ENCODE measurements around the gene PICALM. TPM values are rescaled to one million over a fixed set of nuclear protein-coding genes. Genes with fewer than 3 reads are reported as not detected.

PICALM gene
- total and polyA plus RNA-seq, 2 donors (not counting 3 experiments of a cell fraction or from before 2014, with no cell fraction given), result 181 to 202 TPM

DNA sequence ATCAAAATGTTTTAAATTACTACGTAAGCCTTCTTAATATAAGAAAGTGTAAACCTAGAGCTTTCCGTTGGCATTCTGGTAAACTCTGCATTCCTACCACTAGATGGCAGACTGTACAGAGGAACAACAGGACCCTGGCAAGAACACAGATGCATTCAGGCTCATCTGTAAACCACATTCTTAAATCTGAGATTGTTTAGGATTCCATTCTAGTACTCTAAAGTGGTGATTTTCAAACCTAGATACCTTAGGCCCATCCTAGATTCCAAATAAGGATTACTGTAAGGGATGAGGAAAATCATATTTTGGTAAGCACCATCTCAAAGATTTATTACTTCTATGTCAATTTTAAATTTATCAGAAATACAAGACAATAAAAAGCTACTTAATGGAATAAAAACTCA, 26.9 kb downstream of the PICALM start:
- BruUV-seq (replicated peaks), result no TSS peak
- TF ChIP-seq, protein P1, sequence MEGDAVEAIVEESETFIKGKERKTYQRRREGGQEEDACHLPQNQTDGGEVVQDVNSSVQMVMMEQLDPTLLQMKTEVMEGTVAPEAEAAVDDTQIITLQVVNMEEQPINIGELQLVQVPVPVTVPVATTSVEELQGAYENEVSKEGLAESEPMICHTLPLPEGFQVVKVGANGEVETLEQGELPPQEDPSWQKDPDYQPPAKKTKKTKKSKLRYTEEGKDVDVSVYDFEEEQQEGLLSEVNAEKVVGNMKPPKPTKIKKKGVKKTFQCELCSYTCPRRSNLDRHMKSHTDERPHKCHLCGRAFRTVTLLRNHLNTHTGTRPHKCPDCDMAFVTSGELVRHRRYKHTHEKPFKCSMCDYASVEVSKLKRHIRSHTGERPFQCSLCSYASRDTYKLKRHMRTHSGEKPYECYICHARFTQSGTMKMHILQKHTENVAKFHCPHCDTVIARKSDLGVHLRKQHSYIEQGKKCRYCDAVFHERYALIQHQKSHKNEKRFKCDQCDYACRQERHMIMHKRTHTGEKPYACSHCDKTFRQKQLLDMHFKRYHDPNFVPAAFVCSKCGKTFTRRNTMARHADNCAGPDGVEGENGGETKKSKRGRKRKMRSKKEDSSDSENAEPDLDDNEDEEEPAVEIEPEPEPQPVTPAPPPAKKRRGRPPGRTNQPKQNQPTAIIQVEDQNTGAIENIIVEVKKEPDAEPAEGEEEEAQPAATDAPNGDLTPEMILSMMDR (IDR thresholded peaks at IDR 0.05; ENCODE audit: extremely low read depth in 1 of 2, insufficient read depth in 1 of 2, low read depth in 1 of 2, low read length in 2 of 2), result peak; percentile 66
- no peak for TF ChIP-seq POLR2A (IDR thresholded peaks at IDR 0.05; ENCODE audit: low read depth, low read length)
- ChIA-PET CTCF (interaction anchor here (0.5 to 3.6 kb wide), 84 partner anchors 10 to 913 kb away, joined by 3 to 213 read pairs (median 4); partner anchors contain the start of genes CCDC83, EED, FZD4 and HIKESHI), POLR2A (interaction anchor here (1.0 kb wide), 1 partner anchor 174 kb away, joined by 3 read pairs; no protein-coding TSS in a partner anchor)
- H3K79me2 ChIP-seq (ENCODE audit: control insufficient read depth, insufficient read depth, low read length), result peaks cover 92% of the 10 kb centered on the region
- H3K4me2 ChIP-seq (ENCODE audit: insufficient read depth, low read length), result peak overlapping the region; percentile 63
- H3K27ac ChIP-seq (ENCODE audit: insufficient read depth, low read depth, low read length), result peak overlapping the region; percentile 55
- FAIRE-seq, result peak; percentile 92
- H3K9me1 ChIP-seq (replicated peaks; ENCODE audit: control insufficient read depth, extremely low read depth, insufficient read depth, low read length), result no peaks in the 10 kb centered on the region
- peaks cover 17% of the 10 kb centered on the region for H4K20me1 ChIP-seq (replicated peaks; ENCODE audit: control insufficient read depth, extremely low read depth, insufficient read depth, low read length)
- H3K4me1 ChIP-seq (ENCODE audit: control insufficient read depth, extremely low read depth, insufficient read depth, low read length), result peaks cover 20% of the 10 kb centered on the region
- intact Hi-C loops (cut with micrococcal nuclease) (loop anchor here (1.0 to 2.0 kb wide), 10 partner anchors 9 to 249 kb away; partner anchors contain the start of genes CCDC83 and PICALM), dilution Hi-C loops (cut with MboI; ENCODE audit: extremely low pct_ligation_motif_present, low sequenced_read_pairs) (loop anchor here (25.0 kb wide), 1 partner anchor 170 kb away; no protein-coding TSS in a partner anchor)
- DNase-seq (ENCODE audit: low read depth, low spot score), result peak; percentile 95
- H3K9me3 ChIP-seq (replicated peaks; ENCODE audit: control insufficient read depth, insufficient read depth, low read length), result no peaks in the 10 kb centered on the region
- no peak overlapping the region for H3K4me3 ChIP-seq (replicated peaks in 1 of 3; ENCODE audit: insufficient read depth in 1 of 3, low read depth in 1 of 3, low read length in 3 of 3)
- H3K36me3 ChIP-seq (ENCODE audit: control insufficient read depth in 2 of 2, extremely low read depth in 1 of 2, insufficient read depth in 2 of 2, low read length in 2 of 2), result no peaks in the 10 kb centered on the region
- H3K9ac ChIP-seq (replicated peaks; ENCODE audit: extremely low read depth, insufficient read depth, low read length), result peak overlapping the region; percentile 29
- no peaks in the 10 kb centered on the region for H3K27me3 ChIP-seq (ENCODE audit: control insufficient read depth in 2 of 2, insufficient read depth in 2 of 2, low read length in 2 of 2)
- H2AFZ ChIP-seq (ENCODE audit: low read depth, low read length), result no peak overlapping the region

DNA sequence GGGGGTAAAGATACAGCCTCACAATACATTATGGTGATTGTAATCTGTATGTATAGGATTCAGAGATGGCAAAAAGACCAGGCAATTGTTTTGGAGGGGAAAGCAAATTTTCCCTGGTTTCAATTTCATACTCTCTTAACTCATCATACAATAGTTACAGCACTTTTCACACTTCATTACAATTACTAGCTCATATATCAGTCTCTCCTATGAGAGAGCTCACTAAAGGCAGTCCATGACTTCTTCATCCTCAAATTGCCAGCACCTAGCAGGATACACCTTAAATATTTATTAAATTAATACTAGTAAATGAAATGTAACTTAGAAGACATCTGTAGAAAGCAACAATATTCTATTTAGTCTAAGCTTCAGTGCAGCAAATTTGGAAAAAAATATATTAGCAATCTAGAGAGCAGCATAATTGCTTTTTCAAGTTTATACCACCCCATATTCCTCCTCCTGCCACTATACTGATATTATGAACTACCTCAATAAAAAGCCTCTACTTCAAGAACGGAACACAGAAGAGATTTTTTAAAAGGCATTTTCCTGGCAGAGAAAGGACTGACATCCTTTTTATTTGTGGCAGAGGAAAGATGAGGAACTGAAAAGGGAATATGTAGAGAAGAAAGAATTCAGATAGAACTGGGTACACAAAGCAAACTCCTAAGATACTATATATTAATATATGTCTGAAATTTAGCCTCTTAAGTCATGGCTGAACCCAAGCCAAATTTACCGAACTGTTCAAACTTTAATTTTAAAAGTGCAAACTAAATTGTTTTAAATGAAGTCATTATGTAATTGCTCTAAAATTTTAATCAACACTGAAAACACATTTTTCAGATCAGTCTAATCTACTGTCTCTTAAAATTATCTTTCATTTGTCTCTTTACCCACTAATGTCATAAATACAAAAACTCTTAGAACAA, 27.7 kb downstream of the PICALM start:
- peak overlapping the region; percentile 55 for H3K27ac ChIP-seq (ENCODE audit: insufficient read depth, low read depth, low read length)
- peaks cover 20% of the 10 kb centered on the region for H3K4me1 ChIP-seq (ENCODE audit: control insufficient read depth, extremely low read depth, insufficient read depth, low read length)
- TF ChIP-seq GATA2 (IDR thresholded peaks at IDR 0.05; ENCODE audit: insufficient read depth, insufficient read length, low read depth, low read length) (no peak), EZH2 (IDR thresholded peaks at IDR 0.05; ENCODE audit: borderline replicate concordance, low read depth, low read length, severe bottlenecking) (no peak), POLR2A (IDR thresholded peaks at IDR 0.05; ENCODE audit: low read depth, low read length) (no peak), FOS (IDR thresholded peaks at IDR 0.05; ENCODE audit: borderline replicate concordance, insufficient read depth, low read length) (no peak), MYC (IDR thresholded peaks at IDR 0.05; ENCODE audit: low read depth, low read length) (no peak), JUN (IDR thresholded peaks at IDR 0.05; ENCODE audit: borderline replicate concordance, insufficient read depth, insufficient read length, low read depth) (no peak), POLR2AphosphoS5 (IDR thresholded peaks at IDR 0.05; ENCODE audit: insufficient read depth, low read depth, low read length) (no peak)
- TF ChIP-seq, protein P1 (IDR thresholded peaks at IDR 0.05; ENCODE audit: extremely low read depth in 1 of 2, insufficient read depth in 1 of 2, low read depth in 1 of 2, low read length in 2 of 2), result no peak
- TF ChIP-seq, protein P2, sequence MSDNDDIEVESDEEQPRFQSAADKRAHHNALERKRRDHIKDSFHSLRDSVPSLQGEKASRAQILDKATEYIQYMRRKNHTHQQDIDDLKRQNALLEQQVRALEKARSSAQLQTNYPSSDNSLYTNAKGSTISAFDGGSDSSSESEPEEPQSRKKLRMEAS (IDR thresholded peaks at IDR 0.05; ENCODE audit: insufficient read depth, insufficient read length), result no peak
- no peaks in the 10 kb centered on the region for H3K9me3 ChIP-seq (replicated peaks; ENCODE audit: control insufficient read depth, insufficient read depth, low read length)
- intact Hi-C loops (cut with micrococcal nuclease) (no loop called here), dilution Hi-C loops (cut with MboI; ENCODE audit: extremely low pct_ligation_motif_present, low sequenced_read_pairs) (loop anchor here (25.0 kb wide), 1 partner anchor 171 kb away; no protein-coding TSS in a partner anchor)
- H3K79me2 ChIP-seq (ENCODE audit: control insufficient read depth, insufficient read depth, low read length), result peaks cover 92% of the 10 kb centered on the region
- H3K27me3 ChIP-seq (ENCODE audit: control insufficient read depth in 2 of 2, insufficient read depth in 2 of 2, low read length in 2 of 2), result no peaks in the 10 kb centered on the region
- DNase-seq (ENCODE audit: low read depth, low spot score) (peak; percentile 22), FAIRE-seq (no peak)
- H3K36me3 ChIP-seq (ENCODE audit: control insufficient read depth in 2 of 2, extremely low read depth in 1 of 2, insufficient read depth in 2 of 2, low read length in 2 of 2), result peaks cover 0 to 1% of the 10 kb centered on the region in 2 experiments
- ChIA-PET POLR2A (interaction anchor here (1.0 kb wide), 1 partner anchor 175 kb away, joined by 3 read pairs; no protein-coding TSS in a partner anchor), CTCF (interaction anchor here (0.5 to 3.6 kb wide), 83 partner anchors 9 to 913 kb away, joined by 3 to 213 read pairs (median 4); partner anchors contain the start of genes CCDC83, EED, FZD4 and HIKESHI)
- peak overlapping the region; percentile 29 for H3K9ac ChIP-seq (replicated peaks; ENCODE audit: extremely low read depth, insufficient read depth, low read length)
- H3K9me1 ChIP-seq (replicated peaks; ENCODE audit: control insufficient read depth, extremely low read depth, insufficient read depth, low read length), result no peaks in the 10 kb centered on the region
- H3K4me2 ChIP-seq (ENCODE audit: insufficient read depth, low read length), result peak overlapping the region; percentile 63
- no peak overlapping the region for H2AFZ ChIP-seq (ENCODE audit: low read depth, low read length)
- peaks cover 15% of the 10 kb centered on the region for H4K20me1 ChIP-seq (replicated peaks; ENCODE audit: control insufficient read depth, extremely low read depth, insufficient read depth, low read length)
- BruUV-seq (replicated peaks), result TSS peak; percentile 22
- H3K4me3 ChIP-seq (replicated peaks in 1 of 3; ENCODE audit: insufficient read depth in 1 of 3, low read depth in 1 of 3, low read length in 3 of 3), result no peak overlapping the region

Measured in endothelial cell of umbilical vein (primary cell).